Nucleus accumbens (tissue), 56 donors: ENCODE data around the gene CISD3.

ENCODE experiments used
- DNase-seq, 56 donors: peaks; one replicate each; lab custom pipeline; 2025; lab: John Stamatoyannopoulos, UW

Gene CISD3

GRCh38 chr17:38752308-38753070 is 22.3 kb downstream of the CISD3 start, which contains the start of gene PSMB3:
Gene PSMB3 (plus strand): TSS chr17:38752741. CDS start chr17:38752827, 86 bp downstream.
- DNase-seq, result peak; percentile 83 to 100 (median 98)

- DNase-seq, result no peak
These were observed 22.9 kb downstream of the CISD3 start for GRCh38 chr17:38753071-38753506.

GRCh38 chr17:38761612-38762011 is 31.5 kb downstream of the CISD3 start:
- no peak for DNase-seq

DNA sequence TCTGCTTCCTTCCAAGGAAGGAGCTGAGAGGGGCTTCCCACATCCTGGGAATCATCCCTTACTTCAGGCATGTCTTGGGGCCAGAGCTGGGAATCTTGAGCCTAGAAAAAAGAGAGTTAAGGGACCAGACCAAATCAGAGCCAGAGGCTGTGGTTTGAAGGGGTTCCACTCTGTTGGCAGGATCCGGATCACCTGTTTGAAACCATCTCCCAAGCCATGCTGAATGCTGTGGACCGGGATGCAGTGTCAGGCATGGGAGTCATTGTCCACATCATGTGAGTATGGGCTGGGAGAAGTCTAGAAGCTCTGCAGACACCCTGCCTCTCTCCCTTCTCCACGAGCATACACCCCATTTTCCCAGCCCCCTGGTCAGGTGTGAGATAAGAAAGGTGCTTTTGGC is 32.1 kb downstream of the CISD3 start:
- DNase-seq, result no peak

- DNase-seq, result no peak
These were observed 36.2 kb downstream of the CISD3 start for GRCh38 chr17:38766341-38766740.

GRCh38 chr17:38768417-38768816 is 38.3 kb downstream of the CISD3 start:
- no peak for DNase-seq

- DNase-seq, result no peak
These were observed 43.1 kb downstream of the CISD3 start for GRCh38 chr17:38773258-38773657.

DNA sequence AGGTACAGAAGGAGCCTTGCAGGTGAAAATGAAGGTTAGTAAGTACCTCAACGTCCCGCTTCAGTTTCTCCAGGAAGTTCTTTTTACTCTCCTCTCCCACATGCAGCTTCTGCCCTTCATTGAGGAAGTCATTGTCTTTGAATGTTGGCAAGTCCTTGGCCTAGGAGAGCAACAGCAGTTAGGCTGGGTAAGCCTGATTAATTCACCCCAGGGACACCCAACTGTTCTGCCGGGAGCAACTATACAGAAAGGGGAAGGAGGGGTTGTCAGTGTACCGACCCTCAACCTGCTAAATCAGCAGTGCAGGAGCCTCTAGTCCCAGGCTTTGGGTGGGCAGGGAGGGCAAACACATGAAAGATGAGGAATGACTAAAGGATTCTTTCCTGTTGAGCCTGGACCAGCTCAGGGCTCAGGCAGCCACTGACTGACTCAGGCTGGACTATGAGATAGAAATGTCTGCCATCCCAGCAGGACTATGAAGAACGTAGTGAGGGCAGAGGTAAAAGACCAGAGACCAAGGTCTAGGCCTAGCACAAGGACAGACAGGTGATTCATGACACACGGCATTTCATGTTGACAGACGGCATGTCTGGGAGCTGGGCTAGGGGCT is 47.6 kb downstream of the CISD3 start:
- no peak for DNase-seq

GRCh38 chr17:38779965-38780752 is 50.0 kb downstream of the CISD3 start:
- DNase-seq, result no peak

DNA sequence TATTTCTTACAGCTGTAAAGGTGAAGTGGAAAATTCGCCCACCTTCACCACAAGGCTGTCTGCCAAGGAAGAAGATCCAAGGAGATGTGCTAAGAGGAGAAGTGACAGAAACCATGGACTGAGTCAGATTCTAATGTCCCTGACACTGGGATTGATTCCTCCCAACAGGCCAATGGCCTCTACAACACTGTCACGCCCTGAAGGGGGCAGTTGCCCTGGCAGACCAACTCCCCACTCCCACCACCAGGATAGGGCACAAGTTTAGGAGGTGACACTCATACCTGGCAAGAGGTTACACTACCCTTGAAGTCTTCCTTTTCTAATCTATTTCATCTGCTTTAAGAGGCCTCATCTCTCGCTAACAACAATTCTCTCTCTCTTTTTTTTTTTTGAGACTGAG is 53.1 kb downstream of the CISD3 start:
- DNase-seq, result no peak
